Sigmoid colon (tissue), 3 donors: ENCODE results near the gene ADK.

Experiments
- POLR2A ChIP-seq, 2 donors: fragments of 450-650 bp; IDR thresholded peaks; one replicate each; pipeline ENCODE4 v1.6.1; 2016; ENCODE audit warnings: antibody characterized with exemption in 2 of 2, mild to moderate bottlenecking in 2 of 2, moderate library complexity in 2 of 2
- TF ChIP-seq, protein P1 (sequence below), 4 experiments: fragments of 450-650 bp in 3 of 4; fragments of 200-600 bp in 1 of 4; IDR thresholded peaks; one replicate each; pipeline ENCODE4 v1.5.1; 2016 to 2019; ENCODE audit warnings: antibody characterized with exemption in 4 of 4, mild to moderate bottlenecking in 3 of 4, moderate library complexity in 2 of 4

DNA sequence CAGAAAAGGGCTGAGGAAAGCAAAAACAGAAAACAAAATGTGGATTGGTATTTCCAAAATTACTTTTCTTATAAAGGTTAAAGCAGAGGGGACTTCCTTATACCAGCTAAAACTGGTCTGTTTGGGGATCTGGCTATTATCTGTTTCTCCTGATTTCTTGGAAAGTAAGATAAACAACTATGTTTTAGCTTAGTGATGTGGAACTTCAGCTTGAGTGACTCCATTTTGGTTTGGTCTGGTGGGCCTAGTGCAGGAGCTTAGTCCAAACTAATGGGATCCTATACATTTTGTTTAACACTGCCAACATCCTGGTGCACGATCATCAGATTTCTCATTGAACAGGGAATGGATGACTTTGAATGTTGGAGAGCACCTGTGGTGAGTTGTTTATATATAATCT, 283.5 kb downstream of the ADK start:
- TF ChIP-seq, protein P1, sequence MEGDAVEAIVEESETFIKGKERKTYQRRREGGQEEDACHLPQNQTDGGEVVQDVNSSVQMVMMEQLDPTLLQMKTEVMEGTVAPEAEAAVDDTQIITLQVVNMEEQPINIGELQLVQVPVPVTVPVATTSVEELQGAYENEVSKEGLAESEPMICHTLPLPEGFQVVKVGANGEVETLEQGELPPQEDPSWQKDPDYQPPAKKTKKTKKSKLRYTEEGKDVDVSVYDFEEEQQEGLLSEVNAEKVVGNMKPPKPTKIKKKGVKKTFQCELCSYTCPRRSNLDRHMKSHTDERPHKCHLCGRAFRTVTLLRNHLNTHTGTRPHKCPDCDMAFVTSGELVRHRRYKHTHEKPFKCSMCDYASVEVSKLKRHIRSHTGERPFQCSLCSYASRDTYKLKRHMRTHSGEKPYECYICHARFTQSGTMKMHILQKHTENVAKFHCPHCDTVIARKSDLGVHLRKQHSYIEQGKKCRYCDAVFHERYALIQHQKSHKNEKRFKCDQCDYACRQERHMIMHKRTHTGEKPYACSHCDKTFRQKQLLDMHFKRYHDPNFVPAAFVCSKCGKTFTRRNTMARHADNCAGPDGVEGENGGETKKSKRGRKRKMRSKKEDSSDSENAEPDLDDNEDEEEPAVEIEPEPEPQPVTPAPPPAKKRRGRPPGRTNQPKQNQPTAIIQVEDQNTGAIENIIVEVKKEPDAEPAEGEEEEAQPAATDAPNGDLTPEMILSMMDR (IDR thresholded peaks at IDR 0.05) = no peak
- TF ChIP-seq POLR2A (IDR thresholded peaks at IDR 0.05) = no peak
